Loucy (cell line): ENCODE data around the gene KAT2B.

Experiments used
- H2AFZ ChIP-seq: fragments of 200-600 bp; sonication (generic); 2 replicates; pipeline ENCODE4 v1.6.0; 2016; ENCODE audit warnings: antibody characterized with exemption, mild to moderate bottlenecking, low read length, moderate library complexity
- H3F3A ChIP-seq: fragments of 200-600 bp; 2 replicates; pipeline ENCODE4 v1.6.0; 2016; ENCODE audit warnings: antibody characterized with exemption, low read depth, mild to moderate bottlenecking
- H3K27me3 ChIP-seq: fragments of 200-600 bp; sonication (generic); 2 replicates; pipeline ENCODE4 v1.6.1; 2014; ENCODE audit warnings: low read length, mild to moderate bottlenecking; ENCODE audit not compliant: insufficient read depth, poor library complexity, severe bottlenecking
- H3K36me3 ChIP-seq: fragments of 200-600 bp; sonication (generic); 2 replicates; pipeline ENCODE4 v1.6.1; 2016; ENCODE audit warnings: low read length; ENCODE audit not compliant: insufficient read depth
- H3K4me1 ChIP-seq: fragments of 200-600 bp; sonication (generic); 2 replicates; pipeline ENCODE4 v1.5.1; 2014; ENCODE audit warnings: low read length, mild to moderate bottlenecking; ENCODE audit not compliant: insufficient read depth, poor library complexity, severe bottlenecking
- H3K4me2 ChIP-seq: fragments of 200-600 bp; sonication (generic); 2 replicates; pipeline ENCODE4 v1.6.0; 2014; ENCODE audit warnings: antibody characterized with exemption, low read length, low read depth, mild to moderate bottlenecking; ENCODE audit not compliant: poor library complexity, severe bottlenecking
- H3K4me3 ChIP-seq: fragments of 200-600 bp; sonication (generic); 2 replicates; pipeline ENCODE4 v1.5.1; 2014; ENCODE audit warnings: low read length, mild to moderate bottlenecking, mixed read lengths; ENCODE audit not compliant: poor library complexity, severe bottlenecking
- H3K79me2 ChIP-seq: fragments of 200-600 bp; sonication (generic); 2 replicates; pipeline ENCODE4 v1.6.1; 2014; ENCODE audit warnings: low read length; ENCODE audit not compliant: insufficient read depth
- H3K9ac ChIP-seq: fragments of 200-600 bp; sonication (generic); 2 replicates; pipeline ENCODE4 v1.6.0; 2014; ENCODE audit warnings: mild to moderate bottlenecking, low read depth, low read length, moderate library complexity; ENCODE audit not compliant: poor library complexity, severe bottlenecking
- H3K9me2 ChIP-seq: fragments of 200-600 bp; sonication (generic); replicated peaks from 2 replicates; pipeline ENCODE4 v1.6.1; 2016; ENCODE audit warnings: low read depth, low read length, mixed read lengths
- H3K9me3 ChIP-seq: fragments of 200-600 bp; sonication (generic); 2 replicates; pipeline ENCODE4 v1.6.1; 2014; ENCODE audit warnings: mild to moderate bottlenecking, antibody characterized with exemption, low read length, low read depth; ENCODE audit not compliant: insufficient read depth
- H4K20me1 ChIP-seq: fragments of 200-600 bp; sonication (generic); 2 replicates; pipeline ENCODE4 v1.6.0; 2014; ENCODE audit warnings: antibody characterized with exemption, low read length, mild to moderate bottlenecking; ENCODE audit not compliant: insufficient read depth, poor library complexity, severe bottlenecking
- CTCF ChIP-seq: fragments of 200-600 bp; sonication (generic); conservative IDR thresholded peaks from 2 replicates; pipeline ENCODE4 v1.5.1; 2014; ENCODE audit warnings: mild to moderate bottlenecking, antibody characterized with exemption, low read length
- EZH2phosphoT487 ChIP-seq: fragments of 200-600 bp; IDR thresholded peaks from 2 replicates; pipeline ENCODE4 v1.6.1; 2018; ENCODE audit warnings: antibody characterized with exemption, mild to moderate bottlenecking, moderate library complexity, borderline replicate concordance

Gene KAT2B

GRCh38 chr3:20142517-20142916, 102.3 kb downstream of the KAT2B start:
- Histone ChIP-seq H3K4me3 (no peak overlapping the region), H3K9ac (no peak overlapping the region), H3K9me2 (no peaks in the 10 kb centered on the region), H3K4me2 (no peak overlapping the region), H3K36me3 (no peaks in the 10 kb centered on the region; the same call in 1 of the 2 replicates), H4K20me1 (no peaks in the 10 kb centered on the region), H3F3A (no peaks in the 10 kb centered on the region), H3K27me3 (no peaks in the 10 kb centered on the region), H3K79me2 (no peaks in the 10 kb centered on the region), H2AFZ (no peak overlapping the region), H3K9me3 (no peaks in the 10 kb centered on the region), H3K4me1 (no peaks in the 10 kb centered on the region)
- TF ChIP-seq CTCF: no peak
- TF ChIP-seq EZH2phosphoT487: no peak

GRCh38 chr3:20143519-20143918, 103.3 kb downstream of the KAT2B start:
- TF ChIP-seq CTCF (no peak), EZH2phosphoT487 (no peak)
- Histone ChIP-seq H3K4me2 (no peak overlapping the region), H3K9ac (no peak overlapping the region)

GRCh38 chr3:20145874-20146273, 105.6 kb downstream of the KAT2B start:
- Histone ChIP-seq H3F3A (no peaks in the 10 kb centered on the region), H3K9me3 (no peaks in the 10 kb centered on the region), H3K27me3 (no peaks in the 10 kb centered on the region), H3K9me2 (no peaks in the 10 kb centered on the region), H3K4me2 (no peak overlapping the region), H3K4me1 (no peaks in the 10 kb centered on the region), H3K9ac (no peak overlapping the region), H2AFZ (no peak overlapping the region), H3K36me3 (no peaks in the 10 kb centered on the region; the same call in 1 of the 2 replicates), H3K4me3 (no peak overlapping the region), H4K20me1 (no peaks in the 10 kb centered on the region), H3K79me2 (no peaks in the 10 kb centered on the region)
- TF ChIP-seq EZH2phosphoT487 (no peak), CTCF (no peak)

More at GRCh38 chr3:20143519-20143918, 103.3 kb downstream of the KAT2B start:
- Histone ChIP-seq H3K4me1 (no peaks in the 10 kb centered on the region), H2AFZ (no peak overlapping the region), H4K20me1 (no peaks in the 10 kb centered on the region), H3K9me2 (no peaks in the 10 kb centered on the region), H3F3A (no peaks in the 10 kb centered on the region), H3K4me3 (no peak overlapping the region), H3K27me3 (no peaks in the 10 kb centered on the region), H3K9me3 (no peaks in the 10 kb centered on the region), H3K36me3 (no peaks in the 10 kb centered on the region; the same call in 1 of the 2 replicates), H3K79me2 (no peaks in the 10 kb centered on the region)
